Gastroesophageal sphincter (tissue), 4 donors: ENCODE results near the gene SETDB1. TPM values are rescaled to one million over a fixed set of nuclear protein-coding genes. Genes with fewer than 3 reads are reported as not detected.
A peak's percentile ranks its signal among the peaks of the same experiment; 100 is the strongest.

Experiments
- ATAC-seq: fragments of 150-250 bp; one replicate; pipeline ENCODE4 v1.9.1; 2016; ENCODE audit warnings: mild to moderate bottlenecking, moderate library complexity
- H3K27ac ChIP-seq, 4 donors: fragments of 200-600 bp; sonication (generic) in 3 of 4; 1 replicate in 3 of 4; 2 replicates in 1 of 4; pipeline ENCODE4 v1.5.1; 2016 to 2019
- H3K27me3 ChIP-seq: fragments of 200-600 bp; sonication (generic); one replicate; pipeline ENCODE4 v1.5.1; 2019
- H3K36me3 ChIP-seq, 2 donors: fragments of 200-600 bp; sonication (generic); one replicate each; pipeline ENCODE4 v1.5.1; 2019; ENCODE audit warnings: control low read depth in 1 of 2
- H3K4me1 ChIP-seq, 3 donors: fragments of 200-600 bp; sonication (generic); 1 replicate in 2 of 3; 2 replicates in 1 of 3; pipeline ENCODE4 v1.5.1; 2016 to 2019; ENCODE audit warnings: control low read depth in 2 of 3
- H3K4me3 ChIP-seq, 2 donors: fragments of 200-600 bp; sonication (generic); one replicate each; pipeline ENCODE4 v1.5.1; 2019; ENCODE audit warnings: mild to moderate bottlenecking in 1 of 2, moderate library complexity in 1 of 2
- H3K9me3 ChIP-seq, 3 donors: fragments of 200-600 bp; sonication (generic); one replicate each; pipeline ENCODE4 v1.5.1; 2017 to 2019; ENCODE audit warnings: control low read depth in 2 of 3
- CTCF ChIP-seq, 4 experiments: fragments of 200-600 bp in 2 of 4; fragments of 450-650 bp in 2 of 4; sonication (generic) in 1 of 4; IDR thresholded peaks; one replicate each; pipeline ENCODE4 v1.5.1; 2017 to 2019; ENCODE audit warnings: antibody characterized with exemption in 4 of 4, mild to moderate bottlenecking in 2 of 4, moderate library complexity in 2 of 4
- EP300 ChIP-seq: sonication (generic); formaldehyde crosslinking; IDR thresholded peaks from one replicate; pipeline ENCODE4 v1.6.1; 2017; ENCODE audit warnings: antibody characterized with exemption, mild to moderate bottlenecking
- POLR2A ChIP-seq, 2 donors: fragments of 450-650 bp; IDR thresholded peaks; one replicate each; pipeline ENCODE4 v1.6.1; 2017; ENCODE audit warnings: antibody characterized with exemption in 2 of 2, mild to moderate bottlenecking in 2 of 2, moderate library complexity in 1 of 2
- POLR2AphosphoS5 ChIP-seq: sonication (generic); formaldehyde crosslinking; IDR thresholded peaks from one replicate; pipeline ENCODE4 v1.6.1; 2017; ENCODE audit warnings: antibody characterized with exemption
- WGBS, 2 donors: methylation state at CpG; one replicate each; pipeline ENCODE4 v1.1.5; 2018; ENCODE audit warnings: low coverage in 1 of 2; 5-methylcytosine and 5-hydroxymethylcytosine counted together
- total RNA-seq, 4 donors: library from RNA; depleted of rRNA; stranded (reverse); fragments of >200 nt; gene quantifications; one replicate each; pipeline ENCODE4 v1.1.0, GENCODE V29; 2016

SETDB1 gene
- total RNA-seq, 4 donors from 2014 or later: 21.9 to 32.2 (median 28.7) TPM

GRCh38 chr1:150963321-150964163 lies 37.4 kb downstream of the SETDB1 start:
- H3K4me3 ChIP-seq: no peak overlapping the region
- peaks cover 0 to 7% (median 0%) of the 10 kb centered on the region in 3 donors for H3K4me1 ChIP-seq
- H3K36me3 ChIP-seq: peaks cover 4 to 100% of the 10 kb centered on the region in 2 donors
- no peaks in the 10 kb centered on the region for H3K9me3 ChIP-seq
- TF ChIP-seq POLR2A (IDR thresholded peaks at IDR 0.05) (no peak), POLR2AphosphoS5 (no peak), EP300 (no peak), CTCF (IDR thresholded peaks at IDR 0.05) (no peak)
- ATAC-seq: no peak
- no peak overlapping the region for H3K27ac ChIP-seq
- 83 to 90% methylated on average over 2 to 8 of the region's 10 CpGs for whole genome bisulfite sequencing, 2 donors
- no peaks in the 10 kb centered on the region for H3K27me3 ChIP-seq

- 63% methylated on average over 4 of the region's 5 CpGs; no CpG with 5 or more reads in 1 of the 2 donors for WGBS, 2 donors
Measured at GRCh38 chr1:150964164-150964489, 38.0 kb downstream of the SETDB1 start.

GRCh38 chr1:150965605-150966004 lies 39.4 kb downstream of the SETDB1 start:
- no peak for TF ChIP-seq CTCF (IDR thresholded peaks at IDR 0.05)
- TF ChIP-seq EP300: no peak
- no peak for TF ChIP-seq POLR2AphosphoS5
- no peak for TF ChIP-seq POLR2A (IDR thresholded peaks at IDR 0.05)
- H3K9me3 ChIP-seq: no peaks in the 10 kb centered on the region
- no peak for ATAC-seq
- H3K4me3 ChIP-seq: no peak overlapping the region
- peaks cover 0 to 27% (median 4%) of the 10 kb centered on the region in 3 donors for H3K4me1 ChIP-seq
- no peak overlapping the region for H3K27ac ChIP-seq
- no peaks in the 10 kb centered on the region for H3K27me3 ChIP-seq
- WGBS, 2 donors: 72 to 90% methylated on average over 2 to 4 of the region's 4 CpGs
- peaks cover 4 to 86% of the 10 kb centered on the region in 2 donors for H3K36me3 ChIP-seq

More at GRCh38 chr1:150964164-150964489, 38.0 kb downstream of the SETDB1 start:
- Histone ChIP-seq H3K9me3 (no peaks in the 10 kb centered on the region), H3K27ac (no peak overlapping the region), H3K4me3 (no peak overlapping the region), H3K36me3 (peaks cover 4 to 100% of the 10 kb centered on the region in 2 donors), H3K4me1 (peaks cover 0 to 13% (median 0%) of the 10 kb centered on the region in 3 donors), H3K27me3 (no peaks in the 10 kb centered on the region)
- no peak for TF ChIP-seq POLR2AphosphoS5
- TF ChIP-seq POLR2A (IDR thresholded peaks at IDR 0.05): no peak
- TF ChIP-seq CTCF (IDR thresholded peaks at IDR 0.05): no peak
- TF ChIP-seq EP300: no peak
- no peak for ATAC-seq

DNA sequence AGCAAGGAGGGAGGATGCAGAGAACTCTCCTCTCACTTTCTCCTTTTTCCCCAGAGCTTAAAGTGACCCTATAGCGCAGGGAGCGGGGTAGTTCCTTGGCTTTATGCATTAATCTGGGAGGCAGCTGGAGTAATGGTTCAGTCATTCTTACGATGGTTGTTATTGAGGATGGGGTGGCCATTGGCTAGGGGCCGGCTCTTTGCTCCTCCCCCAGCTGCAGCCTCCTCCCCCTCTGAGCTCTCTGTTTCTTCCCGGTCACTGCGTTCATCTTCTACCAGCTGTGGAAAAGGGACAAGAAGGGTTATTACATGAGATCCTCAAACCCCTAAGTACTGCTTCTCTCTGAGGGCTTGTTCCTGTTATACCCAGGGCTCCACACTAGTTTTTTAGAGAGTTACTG lies 39.8 kb downstream of the SETDB1 start:
- no peak for ATAC-seq
- H3K4me3 ChIP-seq: no peak overlapping the region
- TF ChIP-seq EP300 (no peak), CTCF (IDR thresholded peaks at IDR 0.05) (no peak), POLR2AphosphoS5 (no peak), POLR2A (IDR thresholded peaks at IDR 0.05) (no peak)
- H3K4me1 ChIP-seq: peaks cover 0 to 31% (median 8%) of the 10 kb centered on the region in 3 donors
- WGBS, 2 donors: 48 to 55% methylated on average over 4 to 6 of the region's 6 CpGs
- peaks cover 4 to 82% of the 10 kb centered on the region in 2 donors for H3K36me3 ChIP-seq
- H3K27ac ChIP-seq: no peak overlapping the region
- no peaks in the 10 kb centered on the region for H3K9me3 ChIP-seq
- H3K27me3 ChIP-seq: no peaks in the 10 kb centered on the region

GRCh38 chr1:150967936-150968335 lies 41.8 kb downstream of the SETDB1 start:
- H3K27me3 ChIP-seq: no peaks in the 10 kb centered on the region
- TF ChIP-seq POLR2A (IDR thresholded peaks at IDR 0.05) (no peak), POLR2AphosphoS5 (no peak), EP300 (no peak), CTCF (IDR thresholded peaks at IDR 0.05) (no peak)

More at GRCh38 chr1:150967936-150968335, 41.8 kb downstream of the SETDB1 start:
- H3K27ac ChIP-seq: peak overlapping the region in 1 of 4 donors; percentile 15
- no peaks in the 10 kb centered on the region for H3K9me3 ChIP-seq
- no peak for ATAC-seq
- 92 to 100% methylated on average over 2 to 13 of the region's 13 CpGs for WGBS, 2 donors
- H3K4me1 ChIP-seq: peaks cover 10 to 51% (median 28%) of the 10 kb centered on the region in 3 donors
- H3K4me3 ChIP-seq: no peak overlapping the region
- peaks cover 4 to 63% of the 10 kb centered on the region in 2 donors for H3K36me3 ChIP-seq
